Naive B cell (primary cell): ENCODE data around the gene ZSWIM5. TPM values are rescaled to one million over a fixed set of nuclear protein-coding genes. Genes with fewer than 3 reads are reported as not detected.
"Not testable (repeated sequence)": the region's sequence is repeated elsewhere in the genome, so short reads cannot be mapped to it uniquely, and the experiment has no call there.

ENCODE experiments used
- ATAC-seq, 2 donors: fragments of 150-1000 bp; cut with Tn5 transposase; 2 replicates each; pipeline ENCODE4 v1.10.0; 2021; ENCODE audit warnings: low read depth in 2 of 2, mild to moderate bottlenecking in 2 of 2, moderate library complexity in 2 of 2
- DNase-seq: peaks from one replicate; pipeline ENCODE4 v3.0.0; 2022
- H3K27ac Mint-ChIP-seq, 6 donors: one replicate each; pipeline ENCODE4 v1.8.0; 2020 to 2022; ENCODE audit warnings: mild to moderate bottlenecking in 6 of 6, mixed read lengths in 6 of 6, moderate library complexity in 5 of 6, inconsistent platforms in 2 of 6
- H3K27me3 Mint-ChIP-seq, 3 donors: one replicate each; pipeline ENCODE4 v1.8.0; 2021 to 2022; ENCODE audit warnings: mixed read lengths in 3 of 3, mild to moderate bottlenecking in 1 of 3
- H3K36me3 Mint-ChIP-seq, 2 donors: one replicate each; pipeline ENCODE4 v1.8.0; 2020 to 2022; ENCODE audit warnings: mixed read lengths in 2 of 2, inconsistent platforms in 1 of 2, mild to moderate bottlenecking in 1 of 2
- H3K4me1 Mint-ChIP-seq, 3 donors: one replicate each; pipeline ENCODE4 v1.8.0; 2020 to 2022; ENCODE audit warnings: mixed read lengths in 3 of 3, inconsistent platforms in 1 of 3, mild to moderate bottlenecking in 1 of 3, moderate library complexity in 1 of 3
- H3K4me3 Mint-ChIP-seq, 8 donors: one replicate each; pipeline ENCODE4 v1.8.0; 2020 to 2022; ENCODE audit warnings: mild to moderate bottlenecking in 8 of 8, mixed read lengths in 8 of 8, moderate library complexity in 8 of 8, inconsistent platforms in 2 of 8
- H3K9me3 Mint-ChIP-seq, 7 donors: one replicate each; pipeline ENCODE4 v1.8.0; 2020 to 2022; ENCODE audit warnings: mixed read lengths in 7 of 7, mild to moderate bottlenecking in 5 of 7, inconsistent platforms in 2 of 7, moderate library complexity in 1 of 7
- polyA plus RNA-seq, 6 donors: library from polyadenylated mRNA; unstranded; fragments of 300-500 nt; fragmentation: Illumina TruSeq; gene quantifications; one replicate each; pipeline ENCODE4 v1.2.3, GENCODE V29; 2021; ENCODE audit warnings: low read depth in 6 of 6

ZSWIM5 gene
- polyA plus RNA-seq, 6 donors from 2014 or later, result 0.07 to 0.11 TPM; not detected in 4

DNA sequence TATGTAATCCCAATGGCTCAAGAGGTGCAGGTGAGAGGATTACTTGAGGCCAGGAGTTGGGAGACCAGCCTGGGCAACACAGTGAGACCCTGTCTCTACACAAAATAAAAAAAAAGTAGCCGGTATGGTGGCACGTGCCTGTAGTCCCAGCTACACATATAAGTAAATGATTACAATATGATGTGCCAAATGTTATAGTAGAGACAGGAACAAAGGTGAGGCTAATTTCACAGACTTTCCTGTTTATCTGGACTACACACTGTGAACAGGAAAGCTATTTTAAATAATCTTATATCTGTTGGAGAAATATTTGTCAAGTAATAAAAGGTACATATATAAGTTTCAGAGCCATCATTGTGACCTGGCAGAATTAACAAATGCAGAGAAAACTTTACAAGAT is 116.7 kb downstream of the ZSWIM5 start:
- Mint-ChIP-seq H3K36me3 (no peaks in the 10 kb centered on the region), H3K27me3 (peaks cover 0 to 1% (median 0%) of the 10 kb centered on the region in 3 donors), H3K27ac (no peak overlapping the region), H3K4me3 (no peak overlapping the region), H3K4me1 (no peaks in the 10 kb centered on the region), H3K9me3 (no peaks in the 10 kb centered on the region)
- DNase-seq (no peak), ATAC-seq (no peak)

- Mint-ChIP-seq H3K27ac (no peak overlapping the region), H3K9me3 (peaks cover 0 to 4% (median 0%) of the 10 kb centered on the region in 7 donors), H3K4me1 (no peaks in the 10 kb centered on the region), H3K4me3 (no peak overlapping the region), H3K36me3 (peaks cover 6 to 7% of the 10 kb centered on the region in 2 donors), H3K27me3 (no peaks in the 10 kb centered on the region)
- DNase-seq (no peak), ATAC-seq (no peak)
Measured at GRCh38 chr1:45084562-45084961, 121.8 kb downstream of the ZSWIM5 start.

DNA sequence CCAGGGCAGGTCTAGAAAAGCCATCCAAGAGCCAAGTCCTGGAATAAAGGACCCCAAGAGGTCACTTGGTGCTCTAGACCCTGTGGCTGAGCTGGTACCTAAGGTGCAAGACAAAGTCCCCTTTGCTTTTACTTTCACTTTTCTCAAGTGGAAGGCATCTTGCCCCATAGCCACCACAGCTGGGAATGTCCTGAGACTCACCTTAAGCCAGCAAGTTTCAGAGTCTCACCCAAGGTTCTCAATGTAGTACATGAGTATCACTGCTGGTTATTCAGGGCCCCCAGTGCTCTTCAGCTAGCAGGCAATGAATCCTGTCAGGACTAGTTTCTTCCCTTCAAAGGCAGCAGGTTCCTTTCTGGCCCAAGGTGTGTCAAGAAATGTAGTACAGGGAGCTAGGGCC is 126.9 kb downstream of the ZSWIM5 start:
- DNase-seq, result no peak
- Mint-ChIP-seq H3K27me3 (peaks cover 0 to 34% (median 31%) of the 10 kb centered on the region in 3 donors), H3K4me3 (no peak overlapping the region), H3K36me3 (peaks cover 6 to 12% of the 10 kb centered on the region in 2 donors), H3K4me1 (no peaks in the 10 kb centered on the region), H3K27ac (no peak overlapping the region), H3K9me3 (peaks cover 0 to 13% (median 3%) of the 10 kb centered on the region in 7 donors)
- no peak for ATAC-seq

DNA sequence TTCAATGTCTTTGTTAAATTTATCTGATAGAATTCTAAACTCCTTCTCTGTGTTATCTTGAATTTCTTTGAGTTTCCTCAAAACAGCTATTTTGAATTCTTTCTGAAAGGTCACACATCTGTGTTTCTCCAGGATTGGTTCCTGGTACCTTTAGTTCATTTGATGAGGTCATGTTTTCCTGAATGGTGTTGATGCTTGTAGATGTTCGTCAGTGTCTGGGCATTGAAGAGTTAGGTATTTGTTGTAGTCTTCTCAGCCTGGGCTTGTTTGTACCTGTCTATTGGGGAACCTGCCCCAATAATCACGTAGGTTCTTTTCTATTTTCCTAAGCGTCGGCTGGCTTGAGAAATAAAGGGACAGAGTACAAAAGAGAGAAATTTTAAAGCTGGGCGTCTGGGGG is 129.4 kb downstream of the ZSWIM5 start:
- not testable (repeated sequence) for H3K4me1 Mint-ChIP-seq, ATAC-seq, DNase-seq, H3K4me3 Mint-ChIP-seq
- H3K27ac Mint-ChIP-seq, result peak overlapping the region in 1 of 6 donors; percentile 3
- H3K36me3 Mint-ChIP-seq, result peaks cover 0 to 12% of the 10 kb centered on the region in 2 donors
- H3K27me3 Mint-ChIP-seq, result peaks cover 5 to 46% (median 43%) of the 10 kb centered on the region in 3 donors
- H3K9me3 Mint-ChIP-seq, result peaks cover 0 to 22% (median 7%) of the 10 kb centered on the region in 7 donors

- no peak for ATAC-seq
Measured at GRCh38 chr1:45071567-45071966, 134.8 kb downstream of the ZSWIM5 start.

GRCh38 chr1:45067806-45068205 is 138.6 kb downstream of the ZSWIM5 start:
- H3K27ac Mint-ChIP-seq, result no peak overlapping the region
- DNase-seq (no peak), ATAC-seq (no peak)
- H3K4me1 Mint-ChIP-seq, result no peaks in the 10 kb centered on the region
- H3K36me3 Mint-ChIP-seq, result no peaks in the 10 kb centered on the region
- peaks cover 0 to 5% (median 0%) of the 10 kb centered on the region in 7 donors for H3K9me3 Mint-ChIP-seq
- peaks cover 0 to 6% (median 4%) of the 10 kb centered on the region in 3 donors for H3K27me3 Mint-ChIP-seq
- H3K4me3 Mint-ChIP-seq, result no peak overlapping the region

More at GRCh38 chr1:45071567-45071966, 134.8 kb downstream of the ZSWIM5 start:
- no peaks in the 10 kb centered on the region for H3K36me3 Mint-ChIP-seq
- peaks cover 4 to 19% (median 7%) of the 10 kb centered on the region in 7 donors for H3K9me3 Mint-ChIP-seq
- H3K27me3 Mint-ChIP-seq, result peaks cover 9 to 36% (median 28%) of the 10 kb centered on the region in 3 donors
- H3K4me1 Mint-ChIP-seq, result no peaks in the 10 kb centered on the region
- DNase-seq, result no peak
- H3K4me3 Mint-ChIP-seq, result no peak overlapping the region
- no peak overlapping the region for H3K27ac Mint-ChIP-seq

DNA sequence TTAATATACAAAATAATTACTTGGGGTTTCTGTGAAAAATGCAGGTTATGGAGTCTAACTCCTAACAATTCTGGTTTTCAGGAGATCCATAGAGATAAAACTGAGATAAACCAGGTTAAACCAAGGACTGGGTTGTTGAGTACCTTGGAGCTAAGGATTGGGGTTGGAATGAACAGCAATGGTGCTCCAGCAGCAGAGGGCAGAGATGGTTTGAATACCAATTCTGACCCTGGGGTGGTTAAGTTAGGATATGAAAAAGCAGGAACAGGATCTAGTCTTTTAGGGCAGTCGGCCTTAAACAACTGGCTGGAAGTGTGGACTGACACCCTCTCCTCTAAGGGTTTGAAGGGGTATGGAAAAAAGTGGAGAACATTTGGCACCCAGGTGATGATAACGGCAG is 141.3 kb downstream of the ZSWIM5 start:
- H3K36me3 Mint-ChIP-seq, result no peaks in the 10 kb centered on the region
- H3K9me3 Mint-ChIP-seq, result peaks cover 0 to 4% (median 0%) of the 10 kb centered on the region in 7 donors
- ATAC-seq (no peak), DNase-seq (no peak)
- no peak overlapping the region for H3K27ac Mint-ChIP-seq
- peaks cover 0 to 6% (median 0%) of the 10 kb centered on the region in 3 donors for H3K27me3 Mint-ChIP-seq
- no peak overlapping the region for H3K4me3 Mint-ChIP-seq
- H3K4me1 Mint-ChIP-seq, result no peaks in the 10 kb centered on the region

DNA sequence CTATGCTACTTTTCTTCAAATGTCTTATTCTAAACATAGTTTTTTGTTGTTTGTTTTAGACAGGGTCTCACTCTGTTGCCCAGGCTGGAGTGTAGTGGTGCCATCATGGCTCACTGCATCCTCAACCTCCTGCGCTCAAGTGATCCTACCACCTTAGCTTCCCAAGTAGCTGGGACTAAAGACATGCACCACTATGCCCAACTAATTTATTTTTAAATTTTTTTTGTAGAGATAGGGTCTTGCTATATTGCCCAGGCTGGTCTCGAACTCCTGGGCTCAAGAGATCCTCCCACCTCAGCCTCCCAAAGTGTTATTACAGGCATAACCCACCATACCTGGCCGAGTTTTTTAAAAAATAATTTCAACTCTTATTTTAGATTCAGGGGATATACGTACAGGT is 143.9 kb downstream of the ZSWIM5 start:
- not testable (repeated sequence) for ATAC-seq, H3K27ac Mint-ChIP-seq, DNase-seq, H3K36me3 Mint-ChIP-seq, H3K27me3 Mint-ChIP-seq, H3K9me3 Mint-ChIP-seq, H3K4me3 Mint-ChIP-seq, H3K4me1 Mint-ChIP-seq

- Mint-ChIP-seq H3K4me1 (no peaks in the 10 kb centered on the region), H3K27me3 (no peaks in the 10 kb centered on the region), H3K27ac (peak overlapping the region in 1 of 6 donors; percentile 54), H3K9me3 (no peaks in the 10 kb centered on the region), H3K36me3 (no peaks in the 10 kb centered on the region), H3K4me3 (no peak overlapping the region)
- no peak for DNase-seq
- no peak for ATAC-seq
Measured at GRCh38 chr1:45059829-45060228, 146.6 kb downstream of the ZSWIM5 start.

- Mint-ChIP-seq H3K9me3 (no peaks in the 10 kb centered on the region), H3K36me3 (no peaks in the 10 kb centered on the region), H3K27ac (no peak overlapping the region), H3K27me3 (no peaks in the 10 kb centered on the region), H3K4me3 (no peak overlapping the region), H3K4me1 (peaks cover 7 to 16% (median 7%) of the 10 kb centered on the region in 3 donors)
- DNase-seq (no peak), ATAC-seq (no peak)
Measured at GRCh38 chr1:45057542-45057941, 148.9 kb downstream of the ZSWIM5 start.

GRCh38 chr1:45051005-45051772 is 155.2 kb downstream of the ZSWIM5 start:
- DNase-seq, result no peak
- no peaks in the 10 kb centered on the region for H3K36me3 Mint-ChIP-seq
- H3K4me1 Mint-ChIP-seq, result peaks cover 14 to 38% (median 14%) of the 10 kb centered on the region in 3 donors
- no peaks in the 10 kb centered on the region for H3K9me3 Mint-ChIP-seq
- H3K4me3 Mint-ChIP-seq, result peak overlapping the region; percentile 55 to 83 (median 71)
- peak overlapping the region; percentile 65 to 93 (median 84) for H3K27ac Mint-ChIP-seq
- ATAC-seq, result no peak
- H3K27me3 Mint-ChIP-seq, result no peaks in the 10 kb centered on the region

DNA sequence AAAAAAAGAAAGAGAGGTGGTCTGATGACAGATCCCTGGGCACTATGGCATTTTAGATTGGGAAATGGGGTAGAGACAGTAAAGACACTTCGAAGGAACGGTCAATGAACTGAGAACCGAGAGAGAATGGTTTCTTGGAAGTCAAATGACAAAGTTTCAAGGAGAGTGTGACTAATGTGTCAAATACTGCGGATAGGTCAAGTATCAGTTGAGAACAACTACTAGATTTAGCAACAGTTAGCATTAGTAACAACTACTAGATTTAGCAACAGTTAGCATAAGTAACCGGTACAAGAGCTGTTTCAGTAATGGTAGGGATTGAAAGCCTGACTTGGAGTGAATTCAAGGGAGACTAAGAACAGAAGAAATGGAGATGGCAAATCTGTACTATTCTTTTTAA is 159.4 kb downstream of the ZSWIM5 start:
- Mint-ChIP-seq H3K36me3 (no peaks in the 10 kb centered on the region), H3K9me3 (no peaks in the 10 kb centered on the region), H3K27me3 (no peaks in the 10 kb centered on the region), H3K4me1 (peaks cover 7 to 17% (median 7%) of the 10 kb centered on the region in 3 donors), H3K4me3 (no peak overlapping the region), H3K27ac (no peak overlapping the region)
- DNase-seq (no peak), ATAC-seq (no peak)

DNA sequence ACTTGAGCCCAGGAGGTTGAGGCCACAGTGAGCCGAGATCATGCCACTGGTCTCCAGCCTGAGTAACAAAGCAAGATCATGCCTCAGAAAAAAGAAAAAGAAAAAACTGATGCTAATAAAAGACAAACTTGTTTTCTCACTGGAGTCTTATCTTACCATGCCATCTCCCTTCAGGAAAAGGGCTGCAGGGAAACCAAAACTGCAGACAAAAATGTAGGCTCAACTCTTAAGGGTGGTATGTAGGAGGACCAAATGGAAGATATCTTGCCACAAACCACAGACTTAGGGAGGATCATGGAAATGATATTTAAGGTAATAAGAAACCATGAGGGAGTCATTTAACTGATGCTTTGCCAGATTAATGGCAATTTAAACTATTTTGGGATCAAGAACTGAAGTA is 161.5 kb downstream of the ZSWIM5 start:
- Mint-ChIP-seq H3K27me3 (no peaks in the 10 kb centered on the region), H3K4me1 (no peaks in the 10 kb centered on the region), H3K9me3 (no peaks in the 10 kb centered on the region), H3K27ac (no peak overlapping the region), H3K36me3 (no peaks in the 10 kb centered on the region), H3K4me3 (no peak overlapping the region)
- DNase-seq (no peak), ATAC-seq (no peak)

DNA sequence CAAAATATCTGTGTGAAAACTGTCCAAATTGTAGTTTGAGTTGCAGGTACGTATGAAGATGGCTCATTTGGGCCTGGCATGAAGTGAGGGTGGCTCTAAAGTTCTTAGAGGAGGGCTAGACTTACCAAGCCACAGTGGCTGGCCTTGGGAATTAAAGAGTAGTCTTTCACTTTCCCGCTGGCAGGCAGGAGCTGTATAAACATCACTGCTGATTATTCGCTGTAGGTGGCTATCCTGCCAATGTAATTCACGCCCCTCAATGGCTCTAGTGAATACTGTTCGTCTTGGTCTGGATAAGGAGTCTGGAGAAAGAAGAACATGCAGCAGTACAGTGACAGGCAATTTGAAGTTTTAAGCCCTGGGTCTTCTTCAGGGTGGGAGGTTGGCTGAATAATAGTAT is 163.3 kb downstream of the ZSWIM5 start:
- DNase-seq, result no peak
- Mint-ChIP-seq H3K4me1 (no peaks in the 10 kb centered on the region), H3K4me3 (no peak overlapping the region), H3K27ac (no peak overlapping the region), H3K36me3 (no peaks in the 10 kb centered on the region), H3K9me3 (no peaks in the 10 kb centered on the region), H3K27me3 (no peaks in the 10 kb centered on the region)
- no peak for ATAC-seq
